Panc1 (cell line): ENCODE data around the gene ACD. TPM values are rescaled to one million over a fixed set of nuclear protein-coding genes. Genes with fewer than 3 reads are reported as not detected.

ENCODE experiments used
- ATAC-seq: fragments of 200-7000 bp; cut with Tn5 transposase; 2 replicates; pipeline ENCODE4 v1.9.1; 2020; ENCODE audit warnings: mild to moderate bottlenecking, moderate library complexity
- BruUV-seq: library from RNA; stranded (reverse); fragments of 400-500 nt; replicated peaks from 2 replicates; lab custom pipeline; 2021; lab: Mats Ljungman, UMichigan
- CTCF ChIA-PET: fragments of 300-600 bp; sonication (Branson Sonifier 250); formaldehyde crosslinking; loops from one replicate; lab custom pipeline; 2022; ENCODE audit warnings: antibody characterized with exemption; lab: Charles Lee
- POLR2A ChIA-PET: fragments of 300-600 bp; sonication (Branson Sonifier 250); formaldehyde crosslinking; loops from one replicate; lab custom pipeline; 2022; ENCODE audit warnings: antibody characterized with exemption; lab: Charles Lee
- DNase-seq: peaks from one replicate; pipeline ENCODE4 v3.0.0-alpha.2; 2010; ENCODE audit warnings: low read depth, low spot score
- H3K27ac ChIP-seq: 2 replicates; pipeline ENCODE4 v1.5.1; 2011; ENCODE audit warnings: mild to moderate bottlenecking, low read length, inconsistent platforms
- H3K27me3 ChIP-seq: fragments of 200-500 bp; sonication (Bioruptor generic); 2 replicates; pipeline ENCODE4 v1.6.0; 2014; ENCODE audit warnings: low read length, inconsistent platforms; ENCODE audit not compliant: control insufficient read depth, insufficient read depth
- H3K36me3 ChIP-seq: fragments of 200-500 bp; sonication (Bioruptor generic); 2 replicates; pipeline ENCODE4 v1.5.1; 2014; ENCODE audit warnings: inconsistent platforms, mild to moderate bottlenecking, low read length, moderate library complexity; ENCODE audit not compliant: control insufficient read depth, insufficient read depth
- H3K4me1 ChIP-seq: 2 replicates; pipeline ENCODE4 v1.5.1; 2011; ENCODE audit warnings: inconsistent platforms, mild to moderate bottlenecking, low read length, moderate library complexity; ENCODE audit not compliant: control insufficient read depth, insufficient read depth
- H3K4me3 ChIP-seq, 2 experiments: 2 replicates each; pipeline ENCODE4 v1.5.1; 2011 to 2012; ENCODE audit warnings: low read depth in 2 of 2, low read length in 2 of 2, mild to moderate bottlenecking in 2 of 2, inconsistent platforms in 1 of 2, moderate library complexity in 1 of 2
- H3K9me3 ChIP-seq: fragments of 200-500 bp; sonication (Bioruptor generic); 2 replicates; pipeline ENCODE4 v1.5.1; 2014; ENCODE audit warnings: low read depth, mild to moderate bottlenecking, inconsistent platforms, low read length, moderate library complexity; ENCODE audit not compliant: control insufficient read depth, insufficient read depth
- CTCF ChIP-seq: fragments of 450-650 bp; IDR thresholded peaks from 2 replicates; pipeline ENCODE4 v1.5.1; 2017; ENCODE audit warnings: mild to moderate bottlenecking
- POLR2AphosphoS5 ChIP-seq: IDR thresholded peaks from 2 replicates; pipeline ENCODE4 v1.6.1; 2012; ENCODE audit warnings: mild to moderate bottlenecking, low read depth, low read length, moderate library complexity
- REST ChIP-seq, 2 experiments: IDR thresholded peaks; 2 replicates each; pipeline ENCODE4 v1.6.1; 2011 to 2012; ENCODE audit warnings: low read depth in 2 of 2, control low read depth in 1 of 2, low read length in 1 of 2, mild to moderate bottlenecking in 1 of 2, moderate library complexity in 1 of 2; ENCODE audit not compliant: insufficient read depth in 1 of 2
- SIN3A ChIP-seq: IDR thresholded peaks from 2 replicates; pipeline ENCODE4 v1.6.1; 2012; ENCODE audit warnings: low read depth, mild to moderate bottlenecking, low read length, moderate library complexity, borderline replicate concordance; ENCODE audit not compliant: insufficient read depth
- TCF7L2 ChIP-seq: IDR thresholded peaks from 2 replicates; pipeline ENCODE4 v1.6.1; 2011; ENCODE audit warnings: mild to moderate bottlenecking, low read depth, low read length, inconsistent platforms
- in situ Hi-C: cut with HindIII; loops from 2 replicates; pipeline ENCODE4 v1.10.0; 2016; ENCODE audit warnings: low sequenced_read_pairs, low pct_unique_long_range_greater_than_20kb
- intact Hi-C: fragments of 100-400 bp; cut with micrococcal nuclease; formaldehyde crosslinking; loops from one replicate; pipeline ENCODE4 v1.10.0; 2022; ENCODE audit not compliant: unreplicated experiment
- total RNA-seq: library from RNA; stranded (reverse); gene quantifications from one replicate; pipeline ENCODE4 v1.2.1, GENCODE V29; 2021; ENCODE audit not compliant: unreplicated experiment

ACD gene
- total RNA-seq, 1 experiment from 2014 or later = 34.9 TPM

GRCh38 chr16:67674851-67675578 is 15.0 kb upstream of the ACD start:
- Histone ChIP-seq H3K27me3 (no peaks in the 10 kb centered on the region), H3K4me3 (no peak overlapping the region), H3K36me3 (no peaks in the 10 kb centered on the region; the same call in 1 of the 2 replicates), H3K4me1 (no peaks in the 10 kb centered on the region), H3K9me3 (no peaks in the 10 kb centered on the region), H3K27ac (no peak overlapping the region)
- DNase-seq (no peak), ATAC-seq (no peak)
- POLR2A ChIA-PET = no interaction called here
- intact Hi-C loops = loop anchor here (5.0 to 10.0 kb wide), 2 partner anchors 130 to 252 kb away; partner anchors contain the start of genes RANBP10 and TSNAXIP1
- no peak for TF ChIP-seq SIN3A
- TF ChIP-seq POLR2AphosphoS5 = no peak
- no peak for TF ChIP-seq REST (IDR thresholded peaks at IDR 0.05; ENCODE audit: insufficient read depth in 1 of 2, low read depth in 2 of 2, low read length in 1 of 2)
- TF ChIP-seq TCF7L2 = no peak
- no peak for TF ChIP-seq CTCF
- no TSS peak for BruUV-seq
- in situ Hi-C loops = no loop called here
- CTCF ChIA-PET = no interaction called here

- TF ChIP-seq TCF7L2 = no peak
- TF ChIP-seq CTCF = no peak
- no peak for TF ChIP-seq POLR2AphosphoS5
- TF ChIP-seq REST (IDR thresholded peaks at IDR 0.05; ENCODE audit: insufficient read depth in 1 of 2, low read depth in 2 of 2, low read length in 1 of 2) = no peak
- no peak for TF ChIP-seq SIN3A
- intact Hi-C loops = loop anchor here (5.0 to 10.0 kb wide), 2 partner anchors 131 to 253 kb away; partner anchors contain the start of genes RANBP10 and TSNAXIP1
- H3K4me1 ChIP-seq = no peaks in the 10 kb centered on the region
- H3K27ac ChIP-seq = no peak overlapping the region
- ChIA-PET CTCF (no interaction called here), POLR2A (no interaction called here)
- H3K27me3 ChIP-seq = no peaks in the 10 kb centered on the region
- ATAC-seq (no peak), DNase-seq (no peak)
- in situ Hi-C loops = no loop called here
- no peaks in the 10 kb centered on the region for H3K9me3 ChIP-seq
- H3K36me3 ChIP-seq = no peaks in the 10 kb centered on the region; the same call in 1 of the 2 replicates
- BruUV-seq = no TSS peak
- H3K4me3 ChIP-seq = no peak overlapping the region
Measured at GRCh38 chr16:67673712-67674580, 13.9 kb upstream of the ACD start.
